AML-193 (cell line): ENCODE measurements around the gene DPF3.
A peak's percentile ranks its signal among the peaks of the same experiment; 100 is the strongest.
"Not testable (repeated sequence)": the region's sequence is repeated elsewhere in the genome, so short reads cannot be mapped to it uniquely, and the experiment has no call there.

ENCODE experiments used
- DNase-seq, 2 experiments: peaks; one replicate each; lab custom pipeline; 2025; lab: John Stamatoyannopoulos, UW

The DPF3 gene

GRCh38 chr14:72774141-72774540 is 119.8 kb downstream of the DPF3 start:
- DNase-seq: no peak

GRCh38 chr14:72771561-72771960 is 122.3 kb downstream of the DPF3 start:
- no peak for DNase-seq

- no peak for DNase-seq
Observed at GRCh38 chr14:72766296-72766695, 127.6 kb downstream of the DPF3 start.

- no peak for DNase-seq
Observed at GRCh38 chr14:72763892-72764291, 130.0 kb downstream of the DPF3 start.

GRCh38 chr14:72759670-72760069 is 134.2 kb downstream of the DPF3 start:
- no peak for DNase-seq

- no peak for DNase-seq
Observed at GRCh38 chr14:72758993-72759392, 134.9 kb downstream of the DPF3 start.

- no peak for DNase-seq
Observed at GRCh38 chr14:72758420-72758819, 135.5 kb downstream of the DPF3 start.

- DNase-seq: no peak
Observed at GRCh38 chr14:72756967-72757366, 136.9 kb downstream of the DPF3 start.

GRCh38 chr14:72755766-72756165 is 138.1 kb downstream of the DPF3 start:
- DNase-seq: no peak

GRCh38 chr14:72754949-72755348 is 139.0 kb downstream of the DPF3 start:
- DNase-seq: no peak

GRCh38 chr14:72753879-72754400 is 140.0 kb downstream of the DPF3 start:
- no peak for DNase-seq

- DNase-seq: no peak
Observed at GRCh38 chr14:72753044-72753710, 140.7 kb downstream of the DPF3 start.

GRCh38 chr14:72752034-72752412 is 141.9 kb downstream of the DPF3 start:
- DNase-seq: peak; percentile 38 to 48

- DNase-seq: no peak
Observed at GRCh38 chr14:72751276-72752033, 142.4 kb downstream of the DPF3 start.

GRCh38 chr14:72748921-72749320 is 145.0 kb downstream of the DPF3 start:
- DNase-seq: not testable (repeated sequence)

GRCh38 chr14:72747652-72748051 is 146.2 kb downstream of the DPF3 start:
- DNase-seq: no peak

GRCh38 chr14:72745991-72746980 is 147.6 kb downstream of the DPF3 start:
- no peak for DNase-seq

GRCh38 chr14:72745546-72745945 is 148.4 kb downstream of the DPF3 start:
- no peak for DNase-seq

GRCh38 chr14:72744416-72745120 is 149.3 kb downstream of the DPF3 start:
- no peak for DNase-seq

- no peak for DNase-seq
Observed at GRCh38 chr14:72743626-72744025, 150.3 kb downstream of the DPF3 start.

GRCh38 chr14:72742838-72743195 is 151.1 kb downstream of the DPF3 start:
- DNase-seq: no peak
